ENCODE data around the gene PPIE. TPM values are rescaled to one million over a fixed set of nuclear protein-coding genes. Genes with fewer than 3 reads are reported as not detected.
A peak's percentile ranks its signal among the peaks of the same experiment; 100 is the strongest.

PPIE gene
- total RNA-seq, 1 experiment from 2014 or later, result 73.8 TPM

DNA sequence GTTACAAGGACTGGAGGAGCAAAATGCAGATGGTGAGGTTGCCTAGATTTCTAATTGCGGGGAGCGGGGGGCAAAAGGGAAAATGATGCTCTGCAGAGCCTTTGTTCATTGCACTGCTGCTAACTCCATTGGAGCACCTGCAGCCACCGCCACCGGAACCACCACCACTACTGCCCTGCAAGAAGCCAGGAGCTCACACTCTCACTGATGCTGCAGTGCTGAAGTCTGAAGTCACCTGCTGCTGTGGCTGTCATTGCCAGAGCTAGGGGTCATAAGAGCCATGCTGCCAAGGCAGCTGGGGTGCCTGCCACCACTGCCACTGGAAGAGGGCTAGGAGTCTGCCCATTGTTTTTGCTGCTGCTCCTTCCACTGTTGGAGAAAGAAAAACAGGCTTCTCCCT lies 40.1 kb upstream of the PPIE start:
- H3K4me2 ChIP-seq (ENCODE audit: low read length), result no peak overlapping the region
- TF ChIP-seq CEBPB (IDR thresholded peaks at IDR 0.05; ENCODE audit: low read depth), result no peak
- H3K9ac ChIP-seq (ENCODE audit: low read length), result no peak overlapping the region
- H3K27me3 ChIP-seq (ENCODE audit: insufficient read depth, low read length), result peaks cover 16% of the 10 kb centered on the region; the same call in 1 of the 2 replicates
- BruUV-seq (replicated peaks), result no TSS peak
- H3K9me2 ChIP-seq (ENCODE audit: insufficient read depth), result no peaks in the 10 kb centered on the region
- no peaks in the 10 kb centered on the region for H3K36me3 ChIP-seq (ENCODE audit: control insufficient read depth in 1 of 2, insufficient read depth in 2 of 2, low read length in 2 of 2)
- H3K9me3 ChIP-seq (ENCODE audit: control insufficient read depth in 1 of 2, insufficient read depth in 1 of 2, low read depth in 1 of 2, low read length in 2 of 2), result no peaks in the 10 kb centered on the region
- H3K4me3 ChIP-seq (replicated peaks in 1 of 2; ENCODE audit: low read depth in 1 of 2, low read length in 2 of 2), result no peak overlapping the region
- H2AFZ ChIP-seq (ENCODE audit: low read depth, low read length, poor library complexity, severe bottlenecking), result no peak overlapping the region
- RAD21 ChIA-PET (ENCODE audit: low non-redundant PET in 1 of 2, low total read pairs in 2 of 2, uncharacterized antibody in 2 of 2, unreplicated experiment in 2 of 2), result no interaction called here
- H4K20me1 ChIP-seq (ENCODE audit: insufficient read depth), result no peaks in the 10 kb centered on the region
- no peak overlapping the region for H3K27ac ChIP-seq (ENCODE audit: low read depth, low read length)
- peaks cover 0 to 9% of the 10 kb centered on the region in 2 experiments; a peak in 2 of 4 replicates for H3K4me1 ChIP-seq (ENCODE audit: control insufficient read depth in 1 of 2, insufficient read depth in 2 of 2, low read length in 2 of 2)
- no peak for ATAC-seq
- POLR2A ChIA-PET, result no interaction called here
- CTCF ChIA-PET, result no interaction called here
- no peak for DNase-seq (ENCODE audit: low read depth, low spot score)
- intact Hi-C loops (cut with micrococcal nuclease), result no loop called here
- no peaks in the 10 kb centered on the region for H3K79me2 ChIP-seq (ENCODE audit: insufficient read depth, low read length)

- ChIA-PET RAD21 (ENCODE audit: low non-redundant PET in 1 of 2, low total read pairs in 2 of 2, uncharacterized antibody in 2 of 2, unreplicated experiment in 2 of 2) (no interaction called here), POLR2A (no interaction called here), CTCF (no interaction called here)
- no peaks in the 10 kb centered on the region for H3K79me2 ChIP-seq (ENCODE audit: insufficient read depth, low read length)
- H3K9me3 ChIP-seq (ENCODE audit: control insufficient read depth in 1 of 2, insufficient read depth in 1 of 2, low read depth in 1 of 2, low read length in 2 of 2), result no peaks in the 10 kb centered on the region
- DNase-seq (ENCODE audit: low read depth, low spot score) (no peak), ATAC-seq (no peak)
- H3K9ac ChIP-seq (ENCODE audit: low read length), result no peak overlapping the region
- peaks cover 0 to 9% of the 10 kb centered on the region in 2 experiments; a peak in 2 of 4 replicates for H3K4me1 ChIP-seq (ENCODE audit: control insufficient read depth in 1 of 2, insufficient read depth in 2 of 2, low read length in 2 of 2)
- no TSS peak for BruUV-seq (replicated peaks)
- no peaks in the 10 kb centered on the region for H4K20me1 ChIP-seq (ENCODE audit: insufficient read depth)
- peaks cover 16% of the 10 kb centered on the region; the same call in 1 of the 2 replicates for H3K27me3 ChIP-seq (ENCODE audit: insufficient read depth, low read length)
- H3K27ac ChIP-seq (ENCODE audit: low read depth, low read length), result no peak overlapping the region
- no peak overlapping the region for H2AFZ ChIP-seq (ENCODE audit: low read depth, low read length, poor library complexity, severe bottlenecking)
- intact Hi-C loops (cut with micrococcal nuclease), result no loop called here
- H3K36me3 ChIP-seq (ENCODE audit: control insufficient read depth in 1 of 2, insufficient read depth in 2 of 2, low read length in 2 of 2), result no peaks in the 10 kb centered on the region
- TF ChIP-seq REST (IDR thresholded peaks at IDR 0.05; ENCODE audit: low read depth), result no peak
- TF ChIP-seq FOSL1 (IDR thresholded peaks at IDR 0.05; ENCODE audit: low read depth), result no peak
- TF ChIP-seq, protein P1, sequence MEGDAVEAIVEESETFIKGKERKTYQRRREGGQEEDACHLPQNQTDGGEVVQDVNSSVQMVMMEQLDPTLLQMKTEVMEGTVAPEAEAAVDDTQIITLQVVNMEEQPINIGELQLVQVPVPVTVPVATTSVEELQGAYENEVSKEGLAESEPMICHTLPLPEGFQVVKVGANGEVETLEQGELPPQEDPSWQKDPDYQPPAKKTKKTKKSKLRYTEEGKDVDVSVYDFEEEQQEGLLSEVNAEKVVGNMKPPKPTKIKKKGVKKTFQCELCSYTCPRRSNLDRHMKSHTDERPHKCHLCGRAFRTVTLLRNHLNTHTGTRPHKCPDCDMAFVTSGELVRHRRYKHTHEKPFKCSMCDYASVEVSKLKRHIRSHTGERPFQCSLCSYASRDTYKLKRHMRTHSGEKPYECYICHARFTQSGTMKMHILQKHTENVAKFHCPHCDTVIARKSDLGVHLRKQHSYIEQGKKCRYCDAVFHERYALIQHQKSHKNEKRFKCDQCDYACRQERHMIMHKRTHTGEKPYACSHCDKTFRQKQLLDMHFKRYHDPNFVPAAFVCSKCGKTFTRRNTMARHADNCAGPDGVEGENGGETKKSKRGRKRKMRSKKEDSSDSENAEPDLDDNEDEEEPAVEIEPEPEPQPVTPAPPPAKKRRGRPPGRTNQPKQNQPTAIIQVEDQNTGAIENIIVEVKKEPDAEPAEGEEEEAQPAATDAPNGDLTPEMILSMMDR (IDR thresholded peaks at IDR 0.05 in 2 of 3, conservative IDR thresholded peaks at IDR 0.05 in 1 of 3; ENCODE audit: borderline replicate concordance in 1 of 3, insufficient read depth in 1 of 3, low read depth in 2 of 3, low read length in 2 of 3), result peak in 2 of 3 experiments; percentile 32 to 38; a peak in 3 of 6 replicates
- no peaks in the 10 kb centered on the region for H3K9me2 ChIP-seq (ENCODE audit: insufficient read depth)
- no peak overlapping the region for H3K4me2 ChIP-seq (ENCODE audit: low read length)
- no peak overlapping the region for H3K4me3 ChIP-seq (replicated peaks in 1 of 2; ENCODE audit: low read depth in 1 of 2, low read length in 2 of 2)
Observed at GRCh38 chr1:39699419-39699818, 39.3 kb upstream of the PPIE start.

Data from HCT116 (cell line).